ENCODE measurements around the gene EFCAB14. TPM values are rescaled to one million over a fixed set of nuclear protein-coding genes. Genes with fewer than 3 reads are reported as not detected.

Gene EFCAB14
- total and polyA plus RNA-seq, 2 of the 8 experiments (the other 6 are each of a cell fraction or from before 2014, with no cell fraction given) = 19.4 to 40.4 TPM

- Histone ChIP-seq H3K79me1 (ENCODE audit: low read depth, low read length) (no peaks in the 10 kb centered on the region), H3K9ac (replicated peaks in 1 of 4; ENCODE audit: extremely low read depth in 1 of 4, low read depth in 3 of 4, low read length in 3 of 4) (no peak overlapping the region), H4K8ac (ENCODE audit: extremely low read depth, insufficient read depth, low read length) (no peak overlapping the region), H3K23ac (ENCODE audit: insufficient read length) (no peak overlapping the region), H3K36me3 (ENCODE audit: control insufficient read depth in 2 of 4, insufficient read depth in 4 of 4, low read length in 3 of 4) (peaks cover 0 to 52% (median 12%) of the 10 kb centered on the region in 4 experiments; a peak in 6 of 8 replicates), H2BK15ac (ENCODE audit: low read length) (no peak overlapping the region), H3K9me3 (ENCODE audit: insufficient read depth in 2 of 2, low read depth in 1 of 2, low read length in 1 of 2) (no peaks in the 10 kb centered on the region), H3K4ac (replicated peaks; ENCODE audit: insufficient read length, low read depth, low read length) (no peak overlapping the region), H3K79me2 (ENCODE audit: control insufficient read depth in 1 of 2, insufficient read depth in 2 of 2, low read length in 2 of 2) (no peaks in the 10 kb centered on the region), H3K4me3 (ENCODE audit: extremely low read depth in 1 of 4, insufficient read depth in 2 of 4, low read depth in 3 of 4, low read length in 4 of 4) (no peak overlapping the region), H3K23me2 (ENCODE audit: low read depth, low read length) (no peaks in the 10 kb centered on the region), H3K4me1 (replicated peaks in 1 of 4; ENCODE audit: control insufficient read depth in 3 of 4, insufficient read depth in 4 of 4, low read length in 3 of 4) (no peaks in the 10 kb centered on the region), H3K56ac (replicated peaks; ENCODE audit: insufficient read length, low read depth, low read length) (no peak overlapping the region), H2AK5ac (ENCODE audit: low read depth, low read length) (no peak overlapping the region), H3K18ac (ENCODE audit: extremely low read depth, low read length) (no peak overlapping the region), H2BK12ac (ENCODE audit: low read depth, low read length) (no peak overlapping the region), H4K91ac (replicated peaks; ENCODE audit: insufficient read length, low read length) (no peak overlapping the region), H2BK5ac (ENCODE audit: low read depth, low read length) (no peak overlapping the region), H3K27me3 (replicated peaks in 1 of 4; ENCODE audit: control insufficient read depth in 3 of 4, extremely low read depth in 1 of 4, insufficient read depth in 3 of 4, low read length in 3 of 4) (no peaks in the 10 kb centered on the region), H3K27ac (ENCODE audit: low read depth, low read length) (no peak overlapping the region), H2BK20ac (ENCODE audit: low read length) (no peak overlapping the region), H4K5ac (ENCODE audit: insufficient read length, low read depth, low read length) (no peak overlapping the region), H4K20me1 (replicated peaks in 1 of 2; ENCODE audit: control insufficient read depth in 1 of 2, insufficient read depth in 2 of 2, low read length in 2 of 2) (no peaks in the 10 kb centered on the region), H3K4me2 (ENCODE audit: insufficient read depth in 1 of 2, low read depth in 2 of 2, low read length in 2 of 2) (no peak overlapping the region), H2BK120ac (replicated peaks; ENCODE audit: low read depth, low read length) (no peak overlapping the region), H3K14ac (ENCODE audit: insufficient read length) (no peak overlapping the region), H2AFZ (ENCODE audit: low read length) (no peak overlapping the region)
- 91% methylated on average over 2 of the region's 2 CpGs; no CpG with 5 or more reads in 1 of the 2 experiments for WGBS, 2 experiments (ENCODE audit: extremely low coverage in 1 of 2, insufficient coverage in 1 of 2, insufficient read length in 1 of 2, insufficient replicate concordance in 2 of 2, low coverage in 1 of 2, low lambda C conversion rate in 2 of 2, missing lambda C conversion rate in 1 of 2)
- POLR2A ChIA-PET (ENCODE audit: partially characterized antibody) = no interaction called here
- FAIRE-seq = no peak
- no peak for DNase-seq (ENCODE audit: low read depth in 1 of 2, low spot score in 2 of 2)
- CTCF ChIA-PET (ENCODE audit: partially characterized antibody) = interaction anchor here (1.4 to 1.7 kb wide), 3 partner anchors 9 to 243 kb away, joined by 4 to 7 read pairs (median 4); partner anchors contain the start of gene ATPAF1
- TF ChIP-seq ZNF274 (IDR thresholded peaks at IDR 0.05; ENCODE audit: borderline replicate concordance, extremely low read depth, low read length) (no peak), BRCA1 (IDR thresholded peaks at IDR 0.05; ENCODE audit: low read depth, low read length) (no peak), TAF1 (IDR thresholded peaks at IDR 0.05; ENCODE audit: low read depth, low read length) (no peak), RFX5 (IDR thresholded peaks at IDR 0.05; ENCODE audit: borderline replicate concordance, low read depth, low read length) (no peak), YY1 (IDR thresholded peaks at IDR 0.05; ENCODE audit: low read depth, low read length) (no peak), SIX5 (IDR thresholded peaks at IDR 0.05; ENCODE audit: low read depth, low read length) (no peak), POU5F1 (IDR thresholded peaks at IDR 0.05; ENCODE audit: low read depth, low read length) (no peak), CHD2 (IDR thresholded peaks at IDR 0.05; ENCODE audit: low read length) (no peak), POLR2AphosphoS5 (IDR thresholded peaks at IDR 0.05; ENCODE audit: low read depth, low read length) (no peak), TBP (IDR thresholded peaks at IDR 0.05; ENCODE audit: low read depth, low read length) (no peak), BCL11A (IDR thresholded peaks at IDR 0.05; ENCODE audit: low read depth in 2 of 2, low read length in 2 of 2) (no peak), FOSL1 (IDR thresholded peaks at IDR 0.05; ENCODE audit: insufficient read depth, low read depth, low read length) (no peak), SP1 (IDR thresholded peaks at IDR 0.05; ENCODE audit: low read depth, low read length) (no peak), CREB1 (IDR thresholded peaks at IDR 0.05) (no peak)
- TF ChIP-seq, protein P1, sequence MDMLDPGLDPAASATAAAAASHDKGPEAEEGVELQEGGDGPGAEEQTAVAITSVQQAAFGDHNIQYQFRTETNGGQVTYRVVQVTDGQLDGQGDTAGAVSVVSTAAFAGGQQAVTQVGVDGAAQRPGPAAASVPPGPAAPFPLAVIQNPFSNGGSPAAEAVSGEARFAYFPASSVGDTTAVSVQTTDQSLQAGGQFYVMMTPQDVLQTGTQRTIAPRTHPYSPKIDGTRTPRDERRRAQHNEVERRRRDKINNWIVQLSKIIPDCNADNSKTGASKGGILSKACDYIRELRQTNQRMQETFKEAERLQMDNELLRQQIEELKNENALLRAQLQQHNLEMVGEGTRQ (IDR thresholded peaks at IDR 0.05; ENCODE audit: low read length) = no peak
Observed at GRCh38 chr1:46656643-46657042, 62.3 kb downstream of the EFCAB14 start.
